ENCODE data around the gene CLN5.

Gene CLN5

GRCh38 chr13:77028202-77028601 lies 36.3 kb downstream of the CLN5 start:
- Histone ChIP-seq H3K9ac (ENCODE audit: low read length) (no peak overlapping the region), H3K9me3 (ENCODE audit: control insufficient read depth, low read length) (no peaks in the 10 kb centered on the region), H3K36me3 (ENCODE audit: control insufficient read depth, insufficient read depth, low read length) (no peaks in the 10 kb centered on the region), H3K27me3 (ENCODE audit: control insufficient read depth, insufficient read depth, low read length) (no peaks in the 10 kb centered on the region), H3K4me3 (ENCODE audit: low read length) (no peak overlapping the region), H3K4me1 (ENCODE audit: control insufficient read depth, insufficient read depth, low read length) (peaks cover 5% of the 10 kb centered on the region)

GRCh38 chr13:77029436-77029835 lies 37.6 kb downstream of the CLN5 start:
- Histone ChIP-seq H3K9ac (ENCODE audit: low read length) (no peak overlapping the region), H3K9me3 (ENCODE audit: control insufficient read depth, low read length) (no peaks in the 10 kb centered on the region), H3K4me1 (ENCODE audit: control insufficient read depth, insufficient read depth, low read length) (peaks cover 5% of the 10 kb centered on the region), H3K36me3 (ENCODE audit: control insufficient read depth, insufficient read depth, low read length) (no peaks in the 10 kb centered on the region), H3K4me3 (ENCODE audit: low read length) (no peak overlapping the region), H3K27me3 (ENCODE audit: control insufficient read depth, insufficient read depth, low read length) (no peaks in the 10 kb centered on the region)

GRCh38 chr13:77031656-77032243 lies 39.9 kb downstream of the CLN5 start:
- Histone ChIP-seq H3K9me3 (ENCODE audit: control insufficient read depth, low read length) (no peaks in the 10 kb centered on the region), H3K4me3 (ENCODE audit: low read length) (no peak overlapping the region), H3K4me1 (ENCODE audit: control insufficient read depth, insufficient read depth, low read length) (no peaks in the 10 kb centered on the region), H3K36me3 (ENCODE audit: control insufficient read depth, insufficient read depth, low read length) (no peaks in the 10 kb centered on the region), H3K9ac (ENCODE audit: low read length) (no peak overlapping the region), H3K27me3 (ENCODE audit: control insufficient read depth, insufficient read depth, low read length) (no peaks in the 10 kb centered on the region)

- Histone ChIP-seq H3K4me1 (ENCODE audit: control insufficient read depth, insufficient read depth, low read length) (no peaks in the 10 kb centered on the region), H3K36me3 (ENCODE audit: control insufficient read depth, insufficient read depth, low read length) (no peaks in the 10 kb centered on the region), H3K9me3 (ENCODE audit: control insufficient read depth, low read length) (no peaks in the 10 kb centered on the region), H3K4me3 (ENCODE audit: low read length) (no peak overlapping the region), H3K9ac (ENCODE audit: low read length) (no peak overlapping the region), H3K27me3 (ENCODE audit: control insufficient read depth, insufficient read depth, low read length) (no peaks in the 10 kb centered on the region)
These were observed 41.9 kb downstream of the CLN5 start for GRCh38 chr13:77033717-77034302.

GRCh38 chr13:77034881-77035280 lies 43.0 kb downstream of the CLN5 start:
- Histone ChIP-seq H3K27me3 (ENCODE audit: control insufficient read depth, insufficient read depth, low read length) (no peaks in the 10 kb centered on the region), H3K36me3 (ENCODE audit: control insufficient read depth, insufficient read depth, low read length) (no peaks in the 10 kb centered on the region), H3K9ac (ENCODE audit: low read length) (no peak overlapping the region), H3K4me1 (ENCODE audit: control insufficient read depth, insufficient read depth, low read length) (no peaks in the 10 kb centered on the region), H3K9me3 (ENCODE audit: control insufficient read depth, low read length) (no peaks in the 10 kb centered on the region), H3K4me3 (ENCODE audit: low read length) (no peak overlapping the region)

GRCh38 chr13:77036279-77036678 lies 44.4 kb downstream of the CLN5 start:
- H3K27me3 ChIP-seq (ENCODE audit: control insufficient read depth, insufficient read depth, low read length), result no peaks in the 10 kb centered on the region
- no peak overlapping the region for H3K9ac ChIP-seq (ENCODE audit: low read length)
- H3K4me3 ChIP-seq (ENCODE audit: low read length), result no peak overlapping the region
- H3K36me3 ChIP-seq (ENCODE audit: control insufficient read depth, insufficient read depth, low read length), result no peaks in the 10 kb centered on the region
- no peaks in the 10 kb centered on the region for H3K9me3 ChIP-seq (ENCODE audit: control insufficient read depth, low read length)
- no peaks in the 10 kb centered on the region for H3K4me1 ChIP-seq (ENCODE audit: control insufficient read depth, insufficient read depth, low read length)

- H3K36me3 ChIP-seq (ENCODE audit: control insufficient read depth, insufficient read depth, low read length), result no peaks in the 10 kb centered on the region
- no peaks in the 10 kb centered on the region for H3K9me3 ChIP-seq (ENCODE audit: control insufficient read depth, low read length)
- no peaks in the 10 kb centered on the region for H3K4me1 ChIP-seq (ENCODE audit: control insufficient read depth, insufficient read depth, low read length)
- H3K4me3 ChIP-seq (ENCODE audit: low read length), result no peak overlapping the region
- no peaks in the 10 kb centered on the region for H3K27me3 ChIP-seq (ENCODE audit: control insufficient read depth, insufficient read depth, low read length)
- H3K9ac ChIP-seq (ENCODE audit: low read length), result no peak overlapping the region
These were observed 47.1 kb downstream of the CLN5 start for GRCh38 chr13:77038907-77039480.

- no peaks in the 10 kb centered on the region for H3K9me3 ChIP-seq (ENCODE audit: control insufficient read depth, low read length)
- no peak overlapping the region for H3K4me3 ChIP-seq (ENCODE audit: low read length)
- no peaks in the 10 kb centered on the region for H3K27me3 ChIP-seq (ENCODE audit: control insufficient read depth, insufficient read depth, low read length)
- H3K4me1 ChIP-seq (ENCODE audit: control insufficient read depth, insufficient read depth, low read length), result no peaks in the 10 kb centered on the region
- H3K9ac ChIP-seq (ENCODE audit: low read length), result no peak overlapping the region
- no peaks in the 10 kb centered on the region for H3K36me3 ChIP-seq (ENCODE audit: control insufficient read depth, insufficient read depth, low read length)
These were observed 48.2 kb downstream of the CLN5 start for GRCh38 chr13:77040076-77040475.

- Histone ChIP-seq H3K36me3 (ENCODE audit: control insufficient read depth, insufficient read depth, low read length) (no peaks in the 10 kb centered on the region), H3K4me3 (ENCODE audit: low read length) (no peak overlapping the region), H3K4me1 (ENCODE audit: control insufficient read depth, insufficient read depth, low read length) (no peaks in the 10 kb centered on the region), H3K9me3 (ENCODE audit: control insufficient read depth, low read length) (no peaks in the 10 kb centered on the region), H3K27me3 (ENCODE audit: control insufficient read depth, insufficient read depth, low read length) (no peaks in the 10 kb centered on the region), H3K9ac (ENCODE audit: low read length) (no peak overlapping the region)
These were observed 49.0 kb downstream of the CLN5 start for GRCh38 chr13:77040835-77041234.

GRCh38 chr13:77042566-77043177 lies 50.8 kb downstream of the CLN5 start:
- Histone ChIP-seq H3K9me3 (ENCODE audit: control insufficient read depth, low read length) (no peaks in the 10 kb centered on the region), H3K36me3 (ENCODE audit: control insufficient read depth, insufficient read depth, low read length) (no peaks in the 10 kb centered on the region), H3K4me3 (ENCODE audit: low read length) (no peak overlapping the region), H3K4me1 (ENCODE audit: control insufficient read depth, insufficient read depth, low read length) (no peaks in the 10 kb centered on the region), H3K27me3 (ENCODE audit: control insufficient read depth, insufficient read depth, low read length) (no peaks in the 10 kb centered on the region), H3K9ac (ENCODE audit: low read length) (no peak overlapping the region)

- H3K4me3 ChIP-seq (ENCODE audit: low read length), result no peak overlapping the region
- H3K9ac ChIP-seq (ENCODE audit: low read length), result no peak overlapping the region
- no peaks in the 10 kb centered on the region for H3K27me3 ChIP-seq (ENCODE audit: control insufficient read depth, insufficient read depth, low read length)
- no peaks in the 10 kb centered on the region for H3K4me1 ChIP-seq (ENCODE audit: control insufficient read depth, insufficient read depth, low read length)
- no peaks in the 10 kb centered on the region for H3K36me3 ChIP-seq (ENCODE audit: control insufficient read depth, insufficient read depth, low read length)
- no peaks in the 10 kb centered on the region for H3K9me3 ChIP-seq (ENCODE audit: control insufficient read depth, low read length)
These were observed 55.9 kb downstream of the CLN5 start for GRCh38 chr13:77047649-77048343.

GRCh38 chr13:77048681-77049080 lies 56.8 kb downstream of the CLN5 start:
- no peaks in the 10 kb centered on the region for H3K36me3 ChIP-seq (ENCODE audit: control insufficient read depth, insufficient read depth, low read length)
- H3K4me1 ChIP-seq (ENCODE audit: control insufficient read depth, insufficient read depth, low read length), result no peaks in the 10 kb centered on the region
- H3K27me3 ChIP-seq (ENCODE audit: control insufficient read depth, insufficient read depth, low read length), result no peaks in the 10 kb centered on the region
- no peak overlapping the region for H3K4me3 ChIP-seq (ENCODE audit: low read length)
- H3K9me3 ChIP-seq (ENCODE audit: control insufficient read depth, low read length), result no peaks in the 10 kb centered on the region
- no peak overlapping the region for H3K9ac ChIP-seq (ENCODE audit: low read length)
